IPS-NIHi11 (cell line): ENCODE data around the gene DNALI1.
"Not testable (repeated sequence)": the region's sequence is repeated elsewhere in the genome, so short reads cannot be mapped to it uniquely, and the experiment has no call there.

ENCODE experiments used
- DNase-seq: peaks from one replicate; pipeline ENCODE4 v3.0.0; 2012; ENCODE audit warnings: mixed read lengths, low spot score

The DNALI1 gene

DNA sequence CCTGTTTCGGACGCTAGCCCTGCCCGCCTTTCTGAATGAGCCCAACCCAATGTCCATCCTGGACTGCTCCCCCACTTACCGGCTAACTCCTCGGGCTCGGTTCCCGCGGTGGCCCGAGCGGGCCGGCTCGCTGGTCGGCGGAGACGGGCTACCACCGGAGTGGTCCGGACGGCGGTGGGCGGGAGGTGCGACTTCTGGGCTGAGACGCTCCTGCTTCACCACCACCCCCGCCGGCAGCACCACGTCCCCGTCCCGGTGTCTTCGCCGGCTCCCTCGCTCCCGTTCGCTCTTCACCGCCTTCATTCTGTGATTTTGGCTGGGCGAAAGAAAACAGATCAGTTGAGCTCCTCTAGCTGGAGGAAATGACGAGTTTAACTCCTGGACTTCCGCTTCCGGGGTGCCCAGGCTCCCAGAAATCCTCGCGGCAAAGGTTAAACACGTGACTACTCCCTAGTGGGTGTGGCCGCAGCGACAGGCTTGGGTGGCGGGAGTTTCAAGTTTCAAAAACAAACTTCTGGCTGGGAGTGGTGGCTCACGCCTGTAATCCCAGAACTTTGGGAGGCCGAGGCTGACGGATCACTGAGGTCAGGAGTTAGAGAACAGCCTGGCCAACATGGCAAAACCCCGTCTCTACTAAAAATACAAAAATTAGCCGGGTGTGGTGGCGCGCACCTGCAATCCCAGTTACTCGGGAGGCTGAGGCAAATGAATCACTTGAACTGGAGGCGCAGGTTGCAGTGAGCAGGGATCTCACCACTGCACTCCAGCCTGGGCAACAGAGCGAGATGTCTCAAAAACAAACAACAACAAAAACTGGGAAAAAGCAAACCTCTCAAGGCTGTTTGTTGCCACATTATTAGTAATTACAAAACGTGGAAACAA, 2.6 kb upstream of the DNALI1 start, which contains the start of gene SNIP1:
Gene SNIP1 (minus strand): TSS at position 367 of the 882 bp plus-strand sequence. CDS start 64 bp downstream, at position 303.
- peak; percentile 97 for DNase-seq

DNA sequence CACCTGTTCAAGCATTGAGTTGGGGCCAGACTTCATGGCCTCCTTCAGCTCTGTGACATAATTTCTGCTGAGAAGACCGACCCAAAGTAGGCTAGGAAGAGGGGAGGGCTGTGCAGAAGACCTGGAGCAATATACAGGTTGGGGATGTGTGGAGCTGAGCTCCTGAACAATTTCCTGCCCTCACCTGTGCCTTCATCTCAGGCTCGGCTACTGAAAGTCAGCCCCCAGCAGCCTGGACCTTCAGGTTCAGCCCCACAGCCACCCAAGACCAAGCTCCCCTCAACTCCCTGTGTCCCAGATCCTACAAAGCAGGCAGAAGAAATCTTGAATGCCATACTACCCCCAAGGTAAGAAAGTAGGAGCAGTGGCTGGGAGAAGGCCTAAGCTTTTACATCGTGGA, 662 bp downstream of the DNALI1 start:
- no peak for DNase-seq

DNA sequence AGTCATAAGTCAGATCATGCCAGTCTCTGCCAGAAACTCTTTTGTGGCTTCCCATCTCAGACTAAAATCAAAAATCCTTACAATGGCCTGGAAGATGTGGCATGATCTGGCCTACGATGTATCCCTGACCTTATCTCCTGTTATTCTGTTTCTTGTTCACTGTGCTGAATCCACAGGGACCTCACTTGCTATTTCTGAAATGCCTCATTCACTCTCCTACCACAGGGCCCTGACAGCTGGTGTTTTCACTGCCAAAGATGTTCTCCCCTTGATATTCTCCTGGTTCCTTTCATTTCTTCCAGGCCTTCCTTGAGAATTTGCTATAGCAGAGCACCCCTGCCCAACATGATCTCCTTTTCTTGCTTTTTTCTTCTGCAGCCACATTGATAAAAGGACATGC, 1.7 kb downstream of the DNALI1 start:
- no peak for DNase-seq

DNA sequence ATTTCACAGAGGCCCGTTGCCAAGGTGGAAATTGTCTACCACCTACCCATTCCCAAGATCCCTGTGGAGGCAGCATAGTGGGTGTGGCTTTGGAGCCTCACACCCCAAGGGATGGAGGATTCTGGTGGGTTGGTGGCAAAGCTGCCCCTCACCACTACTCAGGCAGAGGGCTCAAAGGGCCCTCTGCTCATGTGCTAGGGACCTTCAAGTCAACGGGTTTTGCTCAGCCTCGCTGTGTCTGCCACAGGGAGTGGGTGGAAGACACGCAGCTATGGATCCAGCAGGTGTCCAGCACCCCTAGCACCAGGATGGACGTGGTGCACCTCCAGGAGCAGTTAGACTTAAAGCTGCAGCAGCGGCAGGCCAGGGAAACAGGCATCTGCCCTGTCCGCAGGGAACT, 2.3 kb downstream of the DNALI1 start:
- no peak for DNase-seq

DNA sequence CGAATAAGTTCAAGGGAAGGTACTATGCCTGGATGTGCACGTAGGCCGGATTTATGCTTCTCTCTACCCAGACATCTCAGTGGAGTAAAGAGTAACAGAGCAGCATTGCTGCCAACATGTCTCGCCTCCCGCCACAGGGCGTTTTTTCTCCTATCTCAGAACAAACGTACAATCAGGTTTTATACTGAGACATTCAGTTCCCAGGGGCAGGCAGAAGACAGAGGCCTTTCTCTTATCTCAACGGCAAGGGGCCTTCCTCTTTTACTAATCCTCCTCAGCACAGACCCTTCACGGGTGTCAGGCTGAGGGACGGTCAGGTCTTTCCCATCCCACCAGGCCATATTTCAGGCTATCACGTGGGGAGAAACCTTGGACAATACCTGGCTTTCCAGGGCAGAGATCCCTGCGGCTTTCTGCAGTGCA, 3.2 kb downstream of the DNALI1 start:
- DNase-seq, result not testable (repeated sequence)

DNA sequence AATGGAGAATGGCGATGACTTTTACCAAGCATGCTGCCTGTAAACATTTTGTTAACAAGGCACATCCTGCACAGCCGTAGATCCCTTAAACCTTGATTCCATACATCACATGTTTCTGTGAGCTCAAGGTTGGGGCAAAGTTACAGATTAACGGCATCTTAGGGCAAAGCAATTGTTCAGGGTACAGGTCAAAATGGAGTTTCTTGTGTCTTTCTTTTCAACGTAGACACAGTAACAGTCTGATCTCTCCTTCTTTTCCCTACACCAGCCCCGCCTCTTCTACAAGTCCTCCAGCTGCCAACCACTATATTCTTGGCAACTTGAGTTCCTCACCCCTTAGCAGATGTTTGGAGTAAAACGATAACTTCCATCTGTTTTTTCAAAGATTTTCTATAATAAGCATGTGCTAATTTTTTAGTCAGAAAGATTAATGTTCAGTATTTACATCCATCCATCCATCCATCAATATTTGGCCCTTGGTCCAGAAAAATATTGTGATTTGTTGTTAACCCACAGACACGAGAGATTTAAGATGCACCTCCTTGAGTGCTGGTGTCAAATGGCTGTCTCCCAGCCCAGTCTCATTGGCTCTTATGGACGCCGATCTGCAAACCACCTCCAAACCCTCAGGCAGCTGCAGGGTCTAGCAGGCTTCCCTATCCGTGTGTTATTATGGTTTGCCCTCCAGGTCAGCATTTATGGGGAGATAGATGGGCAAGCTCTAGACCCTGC, 3.8 kb downstream of the DNALI1 start:
- no peak for DNase-seq

DNA sequence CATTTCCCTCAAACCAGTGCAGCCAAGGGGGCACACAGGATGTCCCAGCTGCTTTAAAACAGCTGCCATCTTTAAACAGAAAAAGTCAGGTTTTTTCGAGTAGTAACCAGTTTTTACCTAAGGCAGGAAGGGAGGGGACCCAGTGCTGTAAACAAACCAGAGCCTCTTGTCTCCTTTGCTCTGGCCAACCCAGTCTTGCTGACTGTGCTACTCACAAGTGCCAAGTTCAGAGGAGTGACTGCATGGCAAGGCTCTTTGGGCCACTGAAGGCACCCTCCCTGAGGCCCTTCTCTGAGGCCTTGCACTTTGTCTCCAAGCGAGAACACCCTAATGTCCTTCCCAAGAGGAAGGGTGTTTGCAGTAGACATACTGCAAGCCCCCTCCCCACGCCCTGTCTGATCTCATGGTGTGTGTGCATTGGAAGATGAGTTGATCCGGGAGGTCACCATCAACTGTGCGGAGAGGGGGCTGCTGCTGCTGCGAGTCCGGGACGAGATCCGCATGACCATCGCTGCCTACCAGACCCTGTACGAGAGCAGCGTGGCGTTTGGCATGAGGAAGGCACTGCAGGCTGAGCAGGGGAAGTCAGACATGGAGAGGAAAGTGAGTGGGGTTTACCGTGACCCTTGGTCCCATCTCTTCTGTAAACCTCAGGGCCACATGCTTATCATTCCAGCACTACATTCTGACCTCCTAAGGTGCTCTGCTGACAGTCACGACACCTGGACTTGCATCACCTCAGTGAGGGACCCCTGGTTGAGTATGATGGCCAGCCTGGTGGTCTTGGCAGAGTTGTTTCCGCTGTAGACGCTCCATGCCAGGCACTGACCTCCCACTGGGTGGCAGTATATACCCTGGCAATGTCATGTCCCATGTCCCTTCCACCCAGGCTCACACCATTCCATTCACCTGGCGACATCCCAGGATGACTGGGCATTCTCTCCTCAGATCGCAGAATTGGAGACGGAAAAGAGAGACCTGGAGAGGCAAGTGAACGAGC, 4.7 kb downstream of the DNALI1 start:
- DNase-seq, result peak; percentile 60

DNA sequence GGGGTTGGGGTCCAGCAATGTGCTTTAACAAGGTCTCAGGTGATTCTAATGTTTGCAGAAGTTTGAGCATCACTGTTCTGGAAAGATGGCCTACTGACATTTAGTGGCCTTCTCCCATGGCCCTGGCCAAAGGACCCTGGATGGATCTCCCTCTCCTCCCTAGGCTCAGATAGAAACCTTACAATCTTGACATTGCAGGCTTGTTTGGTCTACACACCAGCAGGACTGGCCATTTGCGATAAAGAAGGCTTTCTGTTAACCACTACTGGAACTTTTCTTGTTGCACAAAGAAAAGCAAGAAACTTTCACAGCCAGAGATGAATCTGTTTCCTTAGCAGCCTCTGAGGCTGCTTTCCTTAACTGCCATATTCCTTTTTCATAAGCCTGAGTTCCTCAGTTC, 6.2 kb downstream of the DNALI1 start:
- no peak for DNase-seq

GRCh38 chr1:37564892-37565291, 8.2 kb downstream of the DNALI1 start:
- no peak for DNase-seq

DNA sequence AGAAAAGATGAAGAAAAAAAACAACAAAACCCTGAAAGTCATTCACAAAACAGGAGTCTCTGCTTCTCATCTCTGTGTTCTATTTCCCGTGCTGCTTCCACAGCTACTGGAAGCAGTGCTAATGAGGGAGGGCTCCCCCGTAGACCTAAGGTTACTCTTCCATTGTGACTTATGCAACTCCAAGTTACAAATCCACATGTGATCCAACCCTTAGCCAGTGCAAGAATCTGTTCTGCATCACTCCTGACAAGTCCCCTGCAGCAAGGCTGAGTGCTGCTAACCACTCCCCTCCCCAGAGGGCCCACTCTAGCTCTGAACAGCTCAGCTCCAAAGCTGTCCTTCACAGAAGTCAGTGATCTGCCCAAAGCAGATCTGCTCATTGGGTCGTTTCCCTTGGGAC, 10.3 kb downstream of the DNALI1 start:
- no peak for DNase-seq

GRCh38 chr1:37570528-37571334, 14.0 kb downstream of the DNALI1 start:
- no peak for DNase-seq

GRCh38 chr1:37574834-37575480, 18.2 kb downstream of the DNALI1 start:
- DNase-seq, result no peak

DNA sequence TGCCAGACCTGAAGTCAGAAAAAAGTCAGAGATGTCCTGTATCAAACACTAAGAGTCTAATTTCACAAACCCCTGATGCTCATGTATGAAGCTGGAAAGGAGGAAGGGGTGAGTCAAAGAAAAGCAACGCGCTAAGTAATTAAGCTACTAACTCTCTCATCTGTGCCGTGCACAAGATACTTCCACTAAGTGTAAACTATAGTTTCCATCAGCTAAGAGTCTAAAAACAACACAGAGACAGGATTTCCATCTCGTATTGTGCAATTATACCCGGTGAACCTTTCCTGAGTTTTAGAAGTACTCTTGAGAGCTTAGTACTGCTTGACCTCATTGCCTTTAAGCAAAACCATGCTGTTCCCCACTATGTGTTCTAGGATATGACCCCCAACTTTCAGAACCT, 19.0 kb downstream of the DNALI1 start:
- DNase-seq, result no peak

GRCh38 chr1:37584544-37584943, 27.8 kb downstream of the DNALI1 start:
- DNase-seq, result not testable (repeated sequence)

DNA sequence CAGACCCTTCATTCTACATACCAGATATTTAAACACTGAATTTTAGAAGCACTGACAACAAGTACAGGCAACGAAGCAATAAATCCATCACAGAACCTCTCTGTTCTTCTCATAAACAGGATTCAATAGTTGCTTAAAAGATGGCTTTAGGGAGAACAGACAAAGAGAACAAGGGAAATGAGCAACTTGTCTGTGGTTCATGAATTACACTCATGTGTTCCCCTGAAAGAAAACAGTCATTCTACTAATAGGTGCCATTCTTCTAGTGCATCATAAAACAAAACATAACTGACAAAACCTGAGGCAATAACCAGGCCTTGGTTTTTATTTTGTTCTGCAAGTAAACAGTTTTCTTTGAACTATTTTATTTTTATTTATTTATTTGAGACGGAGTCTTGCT, 32.2 kb downstream of the DNALI1 start:
- no peak for DNase-seq

DNA sequence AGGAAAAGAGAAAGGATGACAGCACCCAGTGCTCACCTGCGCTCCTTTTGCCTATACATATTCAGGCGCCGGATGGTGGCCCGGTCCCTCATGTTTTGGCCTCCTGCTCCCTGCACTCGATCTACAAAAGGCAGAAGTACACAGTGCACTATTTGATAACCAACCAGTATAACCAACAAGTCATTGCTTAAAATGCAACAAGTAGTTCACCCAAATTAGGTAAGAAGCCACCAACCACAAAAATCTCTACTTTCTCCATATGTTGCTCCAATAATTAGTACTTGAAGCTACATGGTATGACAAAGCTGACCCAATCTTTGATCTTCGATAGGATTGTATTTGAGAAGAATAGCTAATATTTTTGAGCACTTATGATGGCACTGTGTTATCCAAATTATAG, 37.0 kb downstream of the DNALI1 start:
- no peak for DNase-seq

GRCh38 chr1:37595440-37596181, 38.9 kb downstream of the DNALI1 start, which contains the start of gene GNL2:
Gene GNL2 (minus strand): TSS chr1:37595937. CDS start chr1:37595822, 115 bp downstream.
- DNase-seq, result peak; percentile 100

DNA sequence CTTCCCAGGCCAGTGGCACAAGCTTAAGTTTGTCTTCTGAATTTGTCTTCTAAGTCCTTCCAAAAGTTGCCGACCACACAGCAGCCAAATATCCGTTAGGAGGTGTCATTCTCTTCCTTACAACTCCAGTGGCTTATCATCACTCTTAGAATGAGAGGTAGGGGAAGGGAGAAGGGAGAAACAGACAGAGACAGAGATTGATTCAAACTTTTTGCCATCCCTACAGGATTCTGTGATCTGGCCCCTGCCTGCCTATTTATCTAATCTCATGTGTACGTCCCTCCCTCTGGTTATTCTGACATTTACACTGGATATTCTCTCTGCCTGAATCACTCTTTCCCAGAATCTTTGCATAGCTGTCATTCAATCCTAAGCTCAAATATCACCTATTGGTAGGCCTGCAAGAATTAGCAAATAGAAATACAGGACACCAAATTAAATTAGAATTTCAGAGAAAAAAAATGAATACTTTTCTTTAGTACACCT, 39.5 kb downstream of the DNALI1 start:
- no peak for DNase-seq

DNA sequence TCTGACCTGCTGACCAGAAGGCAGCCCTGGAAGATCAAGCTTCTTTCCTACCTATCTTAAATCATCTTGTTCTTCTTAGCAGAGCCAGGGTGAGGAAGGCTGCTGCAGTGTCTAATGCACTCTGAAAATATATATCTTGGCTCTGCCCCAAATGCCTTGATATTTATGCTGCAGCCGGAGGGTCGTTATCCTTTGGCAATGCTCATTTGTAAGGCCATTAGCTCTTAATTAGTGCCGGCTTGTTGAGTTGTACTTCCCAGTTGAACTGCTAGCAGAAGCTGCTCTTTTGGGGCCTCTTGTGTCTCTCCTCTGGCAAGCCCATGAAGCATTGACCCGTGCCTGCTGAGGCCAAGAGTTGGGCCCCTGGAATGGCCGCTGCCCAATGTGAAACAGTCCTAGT, 43.2 kb downstream of the DNALI1 start:
- no peak for DNase-seq

GRCh38 chr1:37601441-37601840, 44.7 kb downstream of the DNALI1 start:
- no peak for DNase-seq
